Upper lobe of left lung (tissue), 4 donors: ENCODE results near the gene UBE2K.

Experiments
- POLR2A ChIP-seq, 4 donors: fragments of 450-650 bp; IDR thresholded peaks; one replicate each; pipeline ENCODE4 v1.5.1; 2016 to 2017; ENCODE audit warnings: antibody characterized with exemption in 4 of 4, mild to moderate bottlenecking in 2 of 4
- POLR2AphosphoS5 ChIP-seq, 2 donors: sonication (generic); formaldehyde crosslinking; IDR thresholded peaks; one replicate each; pipeline ENCODE4 v1.5.1; 2017; ENCODE audit warnings: antibody characterized with exemption in 2 of 2

GRCh38 chr4:39731908-39732307, 34.0 kb downstream of the UBE2K start:
- TF ChIP-seq POLR2A (IDR thresholded peaks at IDR 0.05) (no peak), POLR2AphosphoS5 (IDR thresholded peaks at IDR 0.05) (no peak)
